Breast epithelium (tissue), 4 donors: Measurements from ENCODE around the gene ERO1B. TPM values are rescaled to one million over a fixed set of nuclear protein-coding genes. Genes with fewer than 3 reads are reported as not detected.

Experiments used
- DNase-seq, 2 donors: peaks; one replicate each; pipeline ENCODE4 v3.0.0-alpha.2; 2019; ENCODE audit warnings: low spot score in 2 of 2
- H3K27ac ChIP-seq, 2 donors: fragments of 200-600 bp; sonication (generic) in 1 of 2; one replicate each; pipeline ENCODE4 v1.5.1; 2016 to 2019; ENCODE audit warnings: mild to moderate bottlenecking in 1 of 2
- H3K27me3 ChIP-seq, 2 donors: fragments of 200-600 bp; sonication (generic) in 1 of 2; one replicate each; pipeline versions ENCODE4 v1.5.1 to v1.6.0; 2017 to 2019; ENCODE audit warnings: control low read depth in 1 of 2, mild to moderate bottlenecking in 1 of 2
- H3K36me3 ChIP-seq: fragments of 200-600 bp; one replicate; pipeline ENCODE4 v1.5.1; 2019
- H3K4me1 ChIP-seq, 2 donors: fragments of 200-600 bp; sonication (generic); one replicate each; pipeline ENCODE4 v1.5.1; 2016 to 2019; ENCODE audit warnings: control low read depth in 1 of 2
- H3K4me3 ChIP-seq, 3 donors: fragments of 200-600 bp; sonication (generic); 1 replicate in 2 of 3; 2 replicates in 1 of 3; pipeline ENCODE4 v1.5.1; 2016 to 2019; ENCODE audit warnings: mild to moderate bottlenecking in 3 of 3, moderate library complexity in 2 of 3
- H3K9me3 ChIP-seq, 2 donors: fragments of 200-600 bp; sonication (generic) in 1 of 2; one replicate each; pipeline ENCODE4 v1.5.1; 2016 to 2019; ENCODE audit warnings: control low read depth in 1 of 2
- POLR2A ChIP-seq: fragments of 450-650 bp; IDR thresholded peaks from one replicate; pipeline ENCODE4 v1.6.1; 2016; ENCODE audit warnings: antibody characterized with exemption, mild to moderate bottlenecking, moderate library complexity
- POLR2AphosphoS5 ChIP-seq, 3 donors: sonication (generic); formaldehyde crosslinking; IDR thresholded peaks; one replicate each; pipeline ENCODE4 v1.6.1; 2017; ENCODE audit warnings: antibody characterized with exemption in 3 of 3
- intact Hi-C: fragments of 100-400 bp; cut with DNase I; formaldehyde crosslinking; loops from one replicate; pipeline ENCODE4 v1.15.1; 2023; ENCODE audit warnings: low total_unique reads
- total RNA-seq, 3 donors: library from RNA; depleted of rRNA; stranded (reverse); fragments of >200 nt; gene quantifications; one replicate each; pipeline ENCODE4 v1.1.0, GENCODE V29; 2016
- TF ChIP-seq, protein P1 (sequence below), 3 donors: fragments of 450-650 bp; IDR thresholded peaks; one replicate each; pipeline ENCODE4 v1.5.1; 2016 to 2017; ENCODE audit warnings: antibody characterized with exemption in 3 of 3, mild to moderate bottlenecking in 3 of 3, moderate library complexity in 3 of 3

Gene ERO1B
- total RNA-seq, 3 donors from 2014 or later = 9.0 to 23.1 (median 17.0) TPM

DNA sequence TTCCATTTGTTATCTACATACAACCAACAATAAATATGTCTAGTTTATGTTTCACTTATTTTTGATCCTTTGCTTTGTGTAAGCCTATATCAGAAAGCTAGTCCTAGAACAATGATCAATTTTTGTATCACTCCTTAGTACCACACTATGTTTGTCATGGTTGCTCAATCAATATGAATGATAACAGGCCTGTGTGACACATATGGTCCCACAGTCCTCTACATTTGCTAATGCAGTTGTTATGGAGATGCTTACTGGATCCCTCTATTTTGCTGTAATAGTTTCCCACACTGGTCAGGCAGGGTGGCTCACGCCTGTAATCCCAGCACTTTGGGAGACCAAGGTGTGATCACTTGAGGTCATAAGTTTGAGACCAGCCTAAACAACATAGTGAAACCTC is 59.1 kb downstream of the ERO1B start:
- TF ChIP-seq, protein P1, sequence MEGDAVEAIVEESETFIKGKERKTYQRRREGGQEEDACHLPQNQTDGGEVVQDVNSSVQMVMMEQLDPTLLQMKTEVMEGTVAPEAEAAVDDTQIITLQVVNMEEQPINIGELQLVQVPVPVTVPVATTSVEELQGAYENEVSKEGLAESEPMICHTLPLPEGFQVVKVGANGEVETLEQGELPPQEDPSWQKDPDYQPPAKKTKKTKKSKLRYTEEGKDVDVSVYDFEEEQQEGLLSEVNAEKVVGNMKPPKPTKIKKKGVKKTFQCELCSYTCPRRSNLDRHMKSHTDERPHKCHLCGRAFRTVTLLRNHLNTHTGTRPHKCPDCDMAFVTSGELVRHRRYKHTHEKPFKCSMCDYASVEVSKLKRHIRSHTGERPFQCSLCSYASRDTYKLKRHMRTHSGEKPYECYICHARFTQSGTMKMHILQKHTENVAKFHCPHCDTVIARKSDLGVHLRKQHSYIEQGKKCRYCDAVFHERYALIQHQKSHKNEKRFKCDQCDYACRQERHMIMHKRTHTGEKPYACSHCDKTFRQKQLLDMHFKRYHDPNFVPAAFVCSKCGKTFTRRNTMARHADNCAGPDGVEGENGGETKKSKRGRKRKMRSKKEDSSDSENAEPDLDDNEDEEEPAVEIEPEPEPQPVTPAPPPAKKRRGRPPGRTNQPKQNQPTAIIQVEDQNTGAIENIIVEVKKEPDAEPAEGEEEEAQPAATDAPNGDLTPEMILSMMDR (IDR thresholded peaks at IDR 0.05) = no peak
- TF ChIP-seq POLR2A (no peak), POLR2AphosphoS5 (IDR thresholded peaks at IDR 0.05) (no peak)
- Histone ChIP-seq H3K9me3 (no peaks in the 10 kb centered on the region), H3K27ac (no peak overlapping the region), H3K4me1 (no peaks in the 10 kb centered on the region), H3K36me3 (no peaks in the 10 kb centered on the region), H3K4me3 (no peak overlapping the region), H3K27me3 (no peaks in the 10 kb centered on the region)
- intact Hi-C loops = no loop called here
- no peak for DNase-seq

DNA sequence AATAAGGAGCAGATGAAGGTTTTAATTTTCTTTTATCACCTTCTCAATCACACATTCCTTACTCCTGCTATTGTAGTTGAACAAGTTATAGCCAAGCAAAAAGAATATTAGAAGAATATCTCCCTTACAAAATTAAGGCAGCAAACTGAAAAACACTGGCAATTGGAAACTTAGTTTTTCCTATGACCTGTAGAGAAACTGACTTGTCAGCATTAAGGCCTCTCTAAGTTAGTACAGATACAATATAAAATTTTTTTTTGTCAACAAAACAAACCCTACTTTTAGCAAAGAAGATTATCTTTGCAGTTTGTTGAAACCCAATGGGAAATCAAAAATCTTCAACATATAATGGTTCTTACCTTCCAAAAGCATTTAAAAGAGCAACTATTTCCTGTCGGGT is 61.3 kb downstream of the ERO1B start:
- H3K27me3 ChIP-seq = no peaks in the 10 kb centered on the region
- H3K27ac ChIP-seq = no peak overlapping the region
- no peak for DNase-seq
- TF ChIP-seq, protein P1 (IDR thresholded peaks at IDR 0.05) = no peak
- TF ChIP-seq POLR2AphosphoS5 (IDR thresholded peaks at IDR 0.05) (no peak), POLR2A (no peak)
- no peaks in the 10 kb centered on the region for H3K9me3 ChIP-seq
- no peaks in the 10 kb centered on the region for H3K36me3 ChIP-seq
- no peaks in the 10 kb centered on the region for H3K4me1 ChIP-seq
- intact Hi-C loops = no loop called here
- H3K4me3 ChIP-seq = no peak overlapping the region

GRCh38 chr1:236214761-236215160 is 67.0 kb downstream of the ERO1B start:
- no peaks in the 10 kb centered on the region for H3K4me1 ChIP-seq
- intact Hi-C loops = no loop called here
- H3K27ac ChIP-seq = no peak overlapping the region
- H3K9me3 ChIP-seq = no peaks in the 10 kb centered on the region
- H3K4me3 ChIP-seq = no peak overlapping the region
- no peaks in the 10 kb centered on the region for H3K36me3 ChIP-seq
- no peaks in the 10 kb centered on the region for H3K27me3 ChIP-seq
- TF ChIP-seq POLR2AphosphoS5 (IDR thresholded peaks at IDR 0.05) (no peak), POLR2A (no peak)
- TF ChIP-seq, protein P1 (IDR thresholded peaks at IDR 0.05) = no peak
- DNase-seq = no peak

DNA sequence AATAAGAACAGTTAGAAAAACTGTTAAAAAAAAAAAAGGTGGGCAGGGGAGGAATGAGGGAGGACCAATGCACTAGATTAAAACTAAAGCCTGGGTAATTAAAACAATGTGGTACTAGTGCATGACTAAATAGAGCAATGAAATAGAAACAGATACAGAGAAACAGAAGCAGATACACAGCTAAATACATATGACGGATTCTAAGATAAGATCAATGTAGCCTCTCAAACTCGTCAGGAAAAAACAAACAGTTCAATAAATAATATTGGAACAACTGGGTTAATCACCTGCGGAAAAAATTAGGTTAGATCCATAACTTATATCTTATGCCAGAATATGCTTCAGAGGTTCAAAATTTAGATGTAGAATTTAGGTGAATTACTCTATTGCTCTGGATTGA is 68.2 kb downstream of the ERO1B start:
- Histone ChIP-seq H3K9me3 (no peaks in the 10 kb centered on the region), H3K27ac (no peak overlapping the region), H3K4me1 (no peaks in the 10 kb centered on the region), H3K4me3 (no peak overlapping the region), H3K36me3 (no peaks in the 10 kb centered on the region), H3K27me3 (no peaks in the 10 kb centered on the region)
- TF ChIP-seq, protein P1 (IDR thresholded peaks at IDR 0.05) = no peak
- TF ChIP-seq POLR2A = no peak
- no peak for TF ChIP-seq POLR2AphosphoS5 (IDR thresholded peaks at IDR 0.05)
- DNase-seq = no peak
- intact Hi-C loops = no loop called here

DNA sequence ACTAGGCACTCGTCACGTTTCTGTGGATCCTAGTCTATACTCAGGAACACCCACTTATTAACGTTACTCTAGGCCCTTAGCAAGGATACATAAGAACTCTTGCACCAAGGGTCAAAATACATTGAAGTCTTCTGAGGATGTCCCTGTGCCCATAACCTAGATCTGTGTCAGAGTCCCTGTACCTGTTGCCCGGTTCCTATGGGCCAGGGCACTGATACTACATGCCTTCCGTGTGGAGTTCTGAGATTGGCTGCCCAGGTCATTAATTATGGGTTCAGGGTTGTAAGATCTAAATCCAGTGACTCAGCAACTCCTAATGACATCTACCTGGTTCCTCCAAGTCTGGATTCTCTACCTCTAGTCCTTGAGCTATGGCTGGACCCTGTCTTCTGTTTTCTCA is 69.9 kb downstream of the ERO1B start:
- no peaks in the 10 kb centered on the region for H3K27me3 ChIP-seq
- H3K27ac ChIP-seq = no peak overlapping the region
- intact Hi-C loops = no loop called here
- H3K36me3 ChIP-seq = no peaks in the 10 kb centered on the region
- no peaks in the 10 kb centered on the region for H3K9me3 ChIP-seq
- TF ChIP-seq POLR2A (no peak), POLR2AphosphoS5 (IDR thresholded peaks at IDR 0.05) (no peak)
- TF ChIP-seq, protein P1 (IDR thresholded peaks at IDR 0.05) = no peak
- no peak for DNase-seq
- no peaks in the 10 kb centered on the region for H3K4me1 ChIP-seq
- H3K4me3 ChIP-seq = no peak overlapping the region
